GM21737 (cell line): ENCODE data around the gene PRADC1.

ENCODE experiments used
- ATAC-seq: cut with Tn5 transposase; IDR thresholded peaks from one replicate; pipeline ENCODE4 v1.9.1; 2021; ENCODE audit warnings: mild to moderate bottlenecking, moderate library complexity; ENCODE audit not compliant: unreplicated experiment

The PRADC1 gene

DNA sequence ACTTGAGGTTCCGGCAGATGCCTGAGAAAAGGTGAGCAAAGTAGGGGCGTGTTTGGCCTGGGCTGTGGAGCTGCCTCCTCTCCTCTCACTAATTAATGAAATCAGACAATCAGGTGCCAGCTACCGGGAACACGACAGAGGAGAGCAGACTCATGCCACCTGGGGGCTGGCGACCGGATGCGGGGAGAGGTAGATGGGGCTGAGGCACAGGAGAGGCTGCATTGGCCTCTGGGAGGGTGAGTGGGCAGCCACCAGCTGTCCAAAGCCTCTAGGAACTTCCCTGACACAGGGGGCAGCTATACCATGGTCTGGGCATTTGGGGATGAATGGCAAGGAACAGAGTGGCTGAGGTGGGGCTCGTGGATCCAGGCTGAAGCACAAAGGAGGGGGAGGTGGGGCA lies 26.2 kb upstream of the PRADC1 start:
- ATAC-seq, result no peak

DNA sequence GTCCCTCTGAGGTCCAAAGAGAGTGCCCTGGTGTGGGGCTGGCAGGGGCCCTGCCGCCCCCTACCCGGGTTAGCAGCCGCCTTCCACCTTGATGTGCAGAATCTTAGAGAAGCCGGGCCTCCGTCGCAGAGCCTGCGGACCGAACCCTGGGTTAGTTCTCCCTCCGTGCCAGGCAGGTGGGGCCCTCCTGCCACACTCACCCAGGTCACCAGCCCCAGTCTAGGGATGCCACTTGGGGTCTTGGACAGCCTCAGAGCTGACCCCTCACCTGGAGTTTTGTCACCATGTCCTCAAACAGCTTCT lies 25.8 kb upstream of the PRADC1 start:
- no peak for ATAC-seq

DNA sequence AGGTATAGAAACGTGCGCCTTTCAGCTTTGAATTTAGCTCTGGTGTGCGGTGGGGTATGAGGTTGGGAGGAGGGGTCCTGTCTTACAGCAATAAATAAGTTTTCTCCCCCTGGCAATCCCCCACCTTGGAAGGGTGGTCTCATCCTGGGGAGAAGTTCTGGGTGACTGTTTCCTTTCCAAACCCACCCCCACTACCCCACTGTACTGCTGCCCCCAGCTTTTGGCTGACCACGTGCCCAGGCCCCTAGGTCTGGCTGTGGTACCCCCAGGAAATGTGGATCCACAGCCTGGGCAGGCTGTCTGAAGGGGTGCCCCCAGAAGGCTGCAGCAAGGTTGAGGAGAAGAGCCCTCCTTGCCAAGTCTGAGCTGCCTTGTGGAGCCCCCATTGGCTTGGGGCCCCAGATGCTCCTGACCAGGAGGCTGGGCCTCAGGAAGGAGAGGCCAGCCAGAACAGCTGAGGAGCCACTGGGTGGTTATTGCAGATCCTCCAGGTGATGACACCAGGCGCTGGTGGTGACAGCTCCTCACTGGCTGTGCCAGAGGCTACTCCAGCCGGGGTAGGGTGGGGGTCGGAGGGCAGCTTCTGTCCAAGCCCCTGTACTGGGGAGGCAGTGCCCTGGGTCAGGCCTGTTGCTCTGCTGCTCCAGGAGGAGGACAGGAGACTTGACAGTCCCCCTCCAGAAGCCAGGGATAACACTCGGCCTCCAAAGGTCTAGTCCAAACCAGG lies 25.3 kb upstream of the PRADC1 start:
- ATAC-seq, result no peak

DNA sequence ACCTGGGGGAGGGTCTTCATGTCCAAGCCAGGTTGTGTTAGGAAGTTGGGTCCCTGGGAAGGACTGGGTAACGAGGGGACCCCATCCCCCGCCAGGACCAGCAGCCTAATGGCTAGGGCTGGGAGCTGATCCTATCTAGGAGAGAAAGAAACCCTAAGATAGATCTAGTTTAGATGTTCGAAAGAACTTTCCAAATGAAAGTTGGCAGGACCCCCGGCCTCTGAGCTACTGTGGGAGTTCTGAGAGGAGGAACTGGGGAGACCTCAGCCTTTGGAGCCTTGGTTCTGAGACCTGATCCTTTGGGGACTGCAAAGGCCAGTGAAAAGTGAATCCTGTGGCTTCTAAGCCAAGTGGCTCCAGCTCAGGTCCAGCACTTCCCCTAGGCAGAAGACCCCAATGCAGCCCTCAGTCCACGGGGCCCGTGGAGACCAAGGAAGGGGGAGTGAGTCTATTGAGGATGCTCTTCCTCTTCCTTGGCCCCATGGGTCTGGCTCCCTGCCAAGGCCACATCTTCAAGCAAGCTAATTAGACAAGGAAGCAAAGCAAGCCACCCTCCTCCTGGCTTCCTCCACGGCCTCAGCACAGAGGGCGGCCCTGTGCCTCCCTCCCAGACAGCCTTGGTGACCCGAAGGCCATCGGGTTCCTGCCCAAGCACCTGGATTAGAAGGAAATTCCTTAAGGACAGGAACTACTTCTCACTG lies 24.5 kb upstream of the PRADC1 start:
- no peak for ATAC-seq

DNA sequence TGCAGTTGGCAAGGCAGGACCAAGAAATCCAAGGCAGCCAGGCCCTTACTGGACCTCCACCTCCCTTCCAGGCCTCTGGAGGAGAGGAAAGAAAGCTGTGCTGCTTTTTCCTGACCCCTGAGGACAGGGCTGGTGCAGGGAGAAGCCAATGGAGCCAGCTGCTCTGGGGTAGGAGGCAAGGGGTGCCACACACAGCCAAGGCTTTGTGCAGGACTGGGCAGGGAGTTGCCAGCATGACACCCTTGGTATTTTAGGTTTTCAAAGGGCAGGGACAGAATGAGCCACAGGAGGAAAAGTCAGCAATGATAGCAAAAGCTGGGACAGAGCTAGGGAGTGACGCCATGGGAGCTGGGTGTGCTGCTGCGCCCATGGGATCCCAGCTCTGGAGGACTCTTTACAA lies 24.0 kb upstream of the PRADC1 start:
- ATAC-seq, result no peak

DNA sequence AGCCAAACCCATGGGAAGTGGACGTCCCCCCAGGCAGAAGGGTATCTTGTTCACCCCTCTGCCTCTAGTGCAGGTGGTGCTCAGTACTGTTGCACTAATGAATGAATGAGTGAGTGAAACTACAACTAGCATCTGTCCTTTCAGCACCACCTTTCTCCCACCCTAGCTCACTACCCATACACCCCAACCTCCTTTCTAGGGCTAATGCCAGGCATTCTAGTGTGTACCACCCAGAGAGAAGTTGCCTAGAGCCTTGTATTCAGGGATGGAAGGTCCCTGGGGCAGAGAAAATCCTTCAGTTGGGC lies 23.5 kb upstream of the PRADC1 start:
- no peak for ATAC-seq

DNA sequence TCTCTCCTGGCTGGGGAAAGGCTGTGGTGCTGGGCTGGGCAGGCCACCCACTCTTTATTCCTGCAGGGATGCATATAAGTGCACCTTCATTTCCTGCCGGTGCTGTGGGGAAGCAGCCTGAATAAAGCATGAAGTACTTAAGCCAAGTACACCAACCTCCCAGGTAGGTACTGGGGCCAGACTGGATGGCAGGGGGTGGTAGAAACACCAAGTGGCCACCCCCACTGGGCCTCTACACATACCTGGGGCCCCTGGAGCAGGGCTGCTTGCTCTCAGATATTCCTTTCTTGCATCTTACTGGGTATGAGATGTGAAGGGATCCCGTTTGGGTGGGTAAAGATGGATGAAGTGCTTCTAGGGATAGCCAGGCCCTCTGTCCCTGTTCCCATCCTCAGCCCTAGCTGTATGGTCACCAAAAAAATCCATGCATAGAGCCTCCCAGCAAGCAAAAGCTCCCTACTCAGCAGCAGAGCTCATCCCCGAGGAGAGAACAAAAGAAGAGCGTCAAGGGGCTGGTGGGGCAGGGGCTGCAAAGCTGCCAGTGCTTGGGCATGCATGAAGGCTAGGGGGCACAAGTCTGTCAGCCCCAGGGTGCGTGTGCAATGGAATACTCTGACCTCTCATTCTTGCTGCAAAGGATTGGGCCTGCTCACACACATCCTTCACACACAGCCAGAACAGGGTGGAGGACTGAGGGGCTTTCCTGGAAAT lies 23.0 kb upstream of the PRADC1 start:
- no peak for ATAC-seq

DNA sequence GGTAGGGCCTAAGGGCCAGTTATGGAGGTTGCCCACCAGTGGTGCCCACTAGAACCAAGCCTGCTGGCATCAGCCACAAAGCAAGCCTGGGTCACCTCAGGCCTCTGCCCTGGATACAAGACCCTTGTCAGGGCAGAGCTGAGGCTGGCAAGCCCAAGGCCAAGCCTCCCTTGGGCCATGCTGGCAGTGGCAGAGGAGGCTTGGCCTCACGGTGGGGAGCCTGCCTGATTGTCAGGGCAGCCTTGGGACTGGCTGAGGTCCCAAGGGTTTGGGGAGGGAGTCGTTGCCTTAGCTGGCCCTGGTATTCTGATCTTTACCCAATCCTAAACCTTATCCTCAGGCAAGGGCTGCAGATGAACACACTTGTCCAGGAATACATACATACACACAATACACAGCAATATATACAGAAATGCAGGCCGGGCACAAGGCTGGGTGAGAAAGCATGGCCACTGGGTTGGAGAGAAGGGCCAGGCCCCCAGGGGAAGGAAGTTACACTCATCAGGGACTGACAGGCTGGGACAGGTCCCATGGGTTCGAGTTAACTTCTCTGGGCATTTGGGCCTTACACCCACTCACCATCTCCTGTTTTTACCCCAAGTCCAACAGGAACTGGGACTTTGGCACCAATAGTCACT lies 22.1 kb upstream of the PRADC1 start:
- ATAC-seq, result no peak

DNA sequence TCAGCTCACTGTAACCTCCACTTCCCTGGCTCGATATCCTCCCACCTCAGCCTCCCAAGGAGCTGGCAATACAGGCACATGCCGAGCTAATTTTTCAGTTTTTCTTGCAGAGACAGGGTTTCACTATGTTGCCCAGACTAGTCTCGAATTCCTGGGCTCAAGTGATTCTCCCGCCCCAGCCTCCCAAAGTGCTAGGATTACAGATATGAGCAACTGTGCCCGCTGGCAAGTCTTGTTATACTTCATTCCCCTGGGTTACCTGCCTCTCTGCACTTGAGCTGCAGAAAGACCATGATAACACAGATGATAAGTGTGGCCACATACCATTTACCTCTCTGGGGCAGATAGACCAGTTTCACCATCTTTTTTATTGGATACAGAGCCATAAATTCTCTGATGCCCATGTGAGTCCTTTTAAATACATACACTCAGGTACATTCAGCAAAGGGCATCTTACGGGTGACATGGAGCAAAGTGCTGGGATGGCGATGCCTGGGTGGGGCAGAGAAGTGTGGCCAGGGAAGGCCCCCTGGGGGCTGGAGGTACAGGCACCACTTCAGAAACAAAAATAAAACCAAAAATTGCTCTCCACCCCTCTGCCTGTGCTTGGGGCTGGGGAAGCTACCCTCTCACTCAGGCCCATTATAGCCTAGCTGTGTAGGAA lies 21.4 kb upstream of the PRADC1 start:
- no peak for ATAC-seq

DNA sequence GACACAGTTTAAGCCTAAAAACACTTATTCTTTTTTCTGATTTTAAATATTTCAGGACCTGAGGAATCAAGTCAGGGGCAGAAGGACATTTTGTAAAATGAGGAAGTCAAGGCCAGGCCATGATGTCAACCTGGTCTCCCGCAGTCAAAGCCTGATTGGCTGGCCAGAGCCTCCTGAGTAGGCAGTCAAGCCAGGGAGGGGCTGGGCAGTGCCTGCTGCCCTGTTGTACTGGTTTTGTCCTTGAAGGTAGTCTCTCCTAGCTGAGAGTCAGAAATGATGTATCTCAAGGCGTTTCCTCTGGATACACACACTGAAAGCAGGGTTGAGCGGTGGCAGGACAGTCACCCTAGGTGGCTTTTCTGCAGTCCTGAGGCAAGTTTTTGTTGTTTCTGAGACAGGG lies 20.9 kb upstream of the PRADC1 start:
- no peak for ATAC-seq

DNA sequence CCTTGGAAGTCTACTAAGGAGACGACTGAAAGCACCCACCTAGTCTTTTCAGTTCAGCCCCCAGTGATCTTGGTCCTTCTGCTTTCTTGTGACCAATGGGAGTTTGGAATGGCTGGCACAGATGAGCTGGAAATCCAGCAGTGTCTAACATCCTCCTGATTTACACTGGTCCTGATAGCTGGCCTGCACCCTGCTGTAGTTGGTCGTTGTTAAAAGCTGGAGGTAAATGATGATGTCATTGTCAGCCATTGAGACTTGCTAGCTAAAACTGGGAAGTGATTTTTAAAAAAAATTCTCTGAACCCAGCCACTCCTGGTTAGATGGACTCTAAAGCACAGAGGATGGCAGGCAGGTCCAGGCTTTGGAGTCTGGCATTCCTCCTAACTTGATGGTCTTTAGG lies 20.4 kb upstream of the PRADC1 start:
- no peak for ATAC-seq

DNA sequence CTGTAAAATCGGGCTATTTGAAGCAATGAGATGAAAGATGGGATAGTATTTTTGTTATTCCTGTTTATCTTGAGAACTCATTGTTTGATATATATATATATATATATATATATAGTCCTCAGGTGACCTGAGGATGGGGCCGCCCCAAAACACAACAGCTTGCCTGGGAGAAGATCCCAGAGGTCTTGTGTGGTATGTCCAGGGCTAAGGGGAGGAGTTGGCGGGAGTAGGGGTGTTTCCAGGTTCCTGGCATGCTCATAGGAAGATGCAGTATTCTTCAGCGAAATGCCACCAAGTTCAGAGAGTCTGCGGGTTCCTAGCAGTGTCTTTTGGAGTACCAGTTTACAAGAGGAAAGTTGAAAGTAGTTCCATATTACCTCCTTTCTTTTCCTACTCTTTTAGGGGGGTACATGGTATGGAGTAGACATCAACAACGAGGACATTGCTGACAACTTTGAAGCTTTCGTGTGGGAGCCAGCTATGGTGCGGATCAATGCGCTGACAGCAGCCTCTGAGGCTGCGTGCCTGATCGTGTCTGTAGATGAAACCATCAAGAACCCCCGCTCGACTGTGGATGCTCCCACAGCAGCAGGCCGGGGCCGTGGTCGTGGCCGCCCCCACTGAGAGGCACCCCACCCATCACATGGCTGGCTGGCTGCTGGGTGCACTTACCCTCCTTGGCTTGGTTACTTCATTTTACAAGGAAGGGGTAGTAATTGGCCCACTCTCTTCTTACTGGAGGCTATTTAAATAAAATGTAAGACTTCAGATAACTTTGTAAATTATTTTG lies 19.4 kb upstream of the PRADC1 start:
- ATAC-seq, result no peak

DNA sequence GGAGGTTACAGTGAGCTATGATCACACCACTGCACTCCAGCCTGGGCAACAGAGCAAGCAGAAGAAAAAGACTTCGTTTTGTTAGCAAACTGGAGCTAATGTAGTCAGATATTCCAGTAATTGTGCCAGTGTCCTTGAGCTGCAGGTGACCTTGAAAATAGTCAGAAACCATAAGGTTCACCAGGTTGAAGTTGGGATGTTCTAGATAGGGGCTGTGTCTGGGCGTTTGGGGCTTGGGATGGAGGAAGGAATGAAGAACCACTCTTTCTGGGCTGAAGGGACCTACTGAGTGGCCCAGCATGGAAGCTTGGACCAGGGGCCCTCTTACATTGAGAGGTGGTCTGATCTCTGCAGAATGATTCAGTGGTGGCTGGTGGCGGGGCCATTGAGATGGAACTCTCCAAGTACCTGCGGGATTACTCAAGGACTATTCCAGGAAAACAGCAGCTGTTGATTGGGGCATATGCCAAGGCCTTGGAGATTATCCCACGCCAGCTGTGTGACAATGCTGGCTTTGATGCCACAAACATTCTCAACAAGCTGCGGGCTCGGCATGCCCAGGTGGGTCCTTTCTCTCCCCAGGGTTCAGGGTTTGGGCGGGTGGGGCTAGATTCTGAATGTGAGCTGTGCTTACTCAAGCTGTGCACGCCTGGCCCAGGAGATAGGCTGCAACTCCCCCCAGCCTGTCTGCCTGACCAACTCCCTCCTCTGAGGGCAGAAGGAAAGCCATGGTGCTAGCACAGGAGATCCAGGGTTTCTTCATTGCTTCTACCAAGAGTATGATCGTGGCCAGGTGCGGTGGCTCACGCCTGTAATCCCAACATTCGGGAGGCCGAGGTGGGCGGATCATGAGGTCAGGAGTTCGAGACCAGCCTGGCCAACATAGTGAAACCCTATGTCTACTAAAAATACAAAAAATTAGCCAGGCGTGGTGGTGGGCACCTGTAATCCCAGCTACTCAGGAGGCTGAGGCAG lies 18.1 kb upstream of the PRADC1 start:
- ATAC-seq, result no peak

DNA sequence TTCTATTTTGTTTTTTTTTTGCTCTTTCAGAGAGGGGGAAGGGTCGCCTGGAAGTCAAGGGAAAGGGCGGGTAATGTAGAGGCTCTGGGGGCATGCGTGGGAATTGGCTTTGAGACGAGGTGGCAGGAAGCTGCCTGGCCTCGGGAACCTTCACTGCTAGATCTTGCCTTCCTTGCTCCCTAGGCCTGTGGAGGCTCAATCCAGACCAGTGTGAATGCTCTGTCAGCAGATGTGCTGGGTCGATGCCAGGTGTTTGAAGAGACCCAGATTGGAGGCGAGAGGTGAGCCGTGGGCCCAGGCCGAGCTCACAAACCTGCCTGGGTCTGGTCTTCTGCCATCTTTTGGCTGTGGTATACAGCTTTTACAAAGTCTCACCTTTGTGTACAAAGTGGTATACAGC lies 16.6 kb upstream of the PRADC1 start:
- no peak for ATAC-seq

DNA sequence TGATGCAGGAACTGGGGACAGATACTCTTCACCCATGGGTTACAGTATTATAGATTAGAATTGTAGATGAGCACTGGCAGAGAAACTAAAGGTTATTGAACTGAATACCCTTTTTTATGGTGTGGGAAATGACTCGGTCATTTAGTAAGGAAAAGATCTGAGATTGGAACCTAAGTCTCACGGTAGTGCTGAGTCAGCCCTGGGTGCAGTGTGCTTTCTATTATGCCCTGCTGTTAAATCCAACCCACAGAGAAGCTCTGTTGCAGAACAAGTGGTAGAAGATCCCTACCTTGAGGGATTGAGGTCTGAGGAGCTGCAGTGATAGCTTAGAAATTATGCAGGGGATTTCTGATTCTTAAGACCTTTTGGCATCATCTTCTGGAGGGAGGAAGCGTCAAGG lies 13.8 kb upstream of the PRADC1 start:
- ATAC-seq, result no peak

DNA sequence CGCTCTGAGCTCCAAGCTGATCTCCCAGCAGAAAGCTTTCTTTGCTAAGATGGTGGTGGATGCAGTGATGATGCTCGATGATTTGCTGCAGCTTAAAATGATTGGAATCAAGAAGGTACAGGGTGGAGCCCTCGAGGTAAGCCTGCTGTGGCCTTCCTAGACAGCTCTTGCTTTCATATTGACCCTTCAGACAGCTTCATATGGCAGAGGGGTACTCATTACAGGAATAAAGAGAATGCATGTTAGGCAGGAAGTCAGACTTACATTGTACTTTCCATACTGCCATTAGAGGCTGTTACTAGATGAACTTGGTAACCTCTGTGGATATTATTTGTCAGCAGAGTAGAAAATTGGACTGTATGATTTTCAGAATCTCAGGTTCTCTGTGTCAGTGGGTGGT lies 11.5 kb upstream of the PRADC1 start:
- ATAC-seq, result no peak

DNA sequence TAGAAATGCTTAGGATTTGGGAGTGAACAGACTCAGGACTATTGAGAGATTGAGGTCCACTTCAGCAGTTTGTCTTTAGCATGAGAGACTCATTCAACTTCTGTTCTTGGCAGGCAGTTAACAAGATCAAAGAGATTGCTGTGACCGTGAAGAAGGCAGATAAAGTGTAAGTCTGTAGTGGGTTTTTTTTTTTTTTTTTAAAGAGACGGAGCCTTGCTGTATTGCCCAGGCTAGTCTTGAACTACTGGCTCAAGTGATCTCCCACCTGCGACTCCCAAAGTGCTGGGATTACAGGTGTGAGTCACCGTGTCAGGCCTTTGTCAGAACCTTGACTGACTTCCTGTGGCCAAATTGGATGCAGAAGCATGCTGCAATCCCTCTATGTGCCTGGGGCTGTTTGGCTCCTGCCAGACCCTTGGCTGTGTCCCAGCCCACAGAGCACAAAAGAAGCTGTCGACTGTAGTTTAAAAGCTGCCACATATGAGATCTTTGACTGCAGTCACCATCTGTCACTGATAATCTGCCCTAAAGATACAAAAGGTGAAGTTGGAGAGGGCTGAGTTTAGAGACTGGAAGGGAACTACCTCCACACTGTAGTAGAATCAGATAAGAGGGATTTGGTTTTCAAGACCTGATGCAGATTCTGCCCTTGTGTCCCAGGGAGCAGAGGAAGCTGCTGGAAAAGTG lies 11.0 kb upstream of the PRADC1 start:
- no peak for ATAC-seq

DNA sequence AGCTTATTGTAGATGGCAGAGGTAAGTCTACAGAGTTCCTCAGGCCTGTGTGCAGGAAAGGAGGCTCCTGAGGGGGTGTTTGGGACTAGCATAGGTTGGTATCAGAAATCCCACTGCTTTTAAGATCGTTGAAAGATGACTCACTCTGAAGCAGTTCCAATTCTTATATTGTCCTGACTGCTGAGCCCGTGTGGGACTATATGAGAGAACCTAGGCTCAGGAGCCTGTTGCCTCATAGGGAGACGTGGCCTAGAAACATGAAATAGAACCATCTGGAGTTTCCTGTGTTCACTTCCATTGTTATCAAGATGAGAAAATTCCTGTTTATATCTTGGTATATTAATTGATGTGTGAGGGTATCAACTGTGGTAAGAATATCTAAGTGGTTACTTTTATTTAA lies 6.7 kb upstream of the PRADC1 start:
- no peak for ATAC-seq

DNA sequence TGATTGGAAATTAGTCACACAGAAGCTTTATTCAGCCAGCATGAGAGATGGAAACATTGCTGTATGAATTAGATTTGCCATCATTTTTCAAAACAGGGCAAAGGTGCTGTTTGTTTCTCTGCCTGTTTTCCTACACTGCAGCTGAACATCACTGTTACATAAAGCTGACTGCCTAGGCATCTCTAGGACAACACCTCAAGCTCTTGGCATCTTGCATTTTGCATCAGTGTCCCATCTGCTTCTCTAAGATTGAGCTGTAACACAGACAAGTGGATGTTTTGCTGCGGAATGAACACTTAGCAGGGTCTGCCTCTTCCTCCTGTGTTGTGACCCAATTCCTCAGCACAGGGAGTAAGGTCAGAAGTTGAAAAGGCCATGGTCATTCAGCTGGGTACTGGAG lies 5.9 kb upstream of the PRADC1 start:
- no peak for ATAC-seq
